Stimulated activated CD8-positive, alpha-beta memory T cell treated with anti-CD3 and anti-CD28 coated beads, Interleukin-7, amount 100 ng/mL, for 4 hours (primary cell): Measurements from ENCODE around the gene TOM1.
"Not testable (repeated sequence)": the region's sequence is repeated elsewhere in the genome, so short reads cannot be mapped to it uniquely, and the experiment has no call there.

ENCODE experiments used
- DNase-seq, 2 donors: peaks; one replicate each; pipeline ENCODE4 v3.0.0-alpha.2; 2020; ENCODE audit warnings: low read depth in 2 of 2

The TOM1 gene

DNA sequence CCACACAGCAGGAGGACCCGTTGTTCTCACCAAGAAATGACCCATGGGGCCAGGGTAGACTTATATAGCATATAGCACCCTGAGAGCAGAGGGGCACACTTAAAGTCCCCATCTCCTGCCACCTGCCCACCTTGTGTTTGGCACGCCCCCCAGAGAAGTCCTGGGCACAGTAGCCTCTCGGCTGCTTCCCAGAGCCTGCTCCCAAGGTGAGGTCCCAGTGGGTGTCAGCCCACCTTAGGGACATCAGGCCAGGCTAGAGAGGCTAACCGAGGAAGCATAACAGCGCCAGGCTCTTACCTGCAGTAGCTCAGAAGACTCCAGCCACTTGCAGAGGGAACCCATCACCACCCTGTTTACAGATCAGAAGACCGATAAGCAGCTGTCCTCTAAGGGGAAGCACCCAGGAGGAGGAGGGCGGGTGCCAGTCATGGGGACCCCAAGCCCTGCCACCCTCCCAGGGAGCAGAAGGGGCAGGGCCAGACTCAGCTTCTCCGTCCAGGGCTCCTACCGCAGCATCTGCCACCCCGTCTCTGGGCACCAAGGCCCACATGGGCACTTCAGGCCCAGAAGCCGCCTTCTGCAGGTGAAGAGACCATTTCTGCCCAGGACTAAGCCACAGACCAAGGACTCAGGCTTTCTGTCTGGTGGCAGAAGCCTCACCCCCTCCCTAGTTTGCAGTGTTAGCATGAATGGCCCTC, 46.3 kb downstream of the TOM1 start:
- no peak for DNase-seq

DNA sequence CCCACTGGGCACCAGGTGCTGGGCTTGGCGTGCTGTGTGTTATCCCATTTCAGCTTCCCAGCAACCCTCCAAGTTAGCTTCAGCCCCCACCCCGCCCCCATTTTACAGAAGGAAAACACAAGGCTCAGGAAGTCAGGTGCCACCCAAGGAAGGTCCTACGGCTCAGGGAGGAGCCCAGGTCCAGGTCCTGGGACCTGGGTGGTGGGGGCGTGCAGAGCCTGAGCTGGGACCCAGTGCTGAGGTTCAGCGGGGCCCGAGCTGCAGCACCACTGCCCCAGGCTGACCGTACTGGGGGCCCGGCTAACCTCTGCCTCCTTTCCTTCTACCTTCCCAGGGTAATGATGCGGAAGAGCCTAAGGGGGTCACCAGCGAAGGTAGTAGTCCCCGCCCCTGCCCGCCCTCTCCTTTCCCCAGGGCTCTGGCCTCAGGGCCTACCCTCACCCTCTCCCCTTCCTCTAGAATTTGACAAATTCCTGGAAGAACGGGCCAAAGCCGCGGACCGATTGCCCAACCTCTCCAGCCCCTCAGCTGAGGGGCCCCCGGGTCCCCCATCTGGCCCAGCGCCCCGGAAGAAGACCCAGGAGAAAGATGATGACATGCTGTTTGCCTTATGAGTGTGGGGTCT, 47.0 kb downstream of the TOM1 start:
- no peak for DNase-seq

DNA sequence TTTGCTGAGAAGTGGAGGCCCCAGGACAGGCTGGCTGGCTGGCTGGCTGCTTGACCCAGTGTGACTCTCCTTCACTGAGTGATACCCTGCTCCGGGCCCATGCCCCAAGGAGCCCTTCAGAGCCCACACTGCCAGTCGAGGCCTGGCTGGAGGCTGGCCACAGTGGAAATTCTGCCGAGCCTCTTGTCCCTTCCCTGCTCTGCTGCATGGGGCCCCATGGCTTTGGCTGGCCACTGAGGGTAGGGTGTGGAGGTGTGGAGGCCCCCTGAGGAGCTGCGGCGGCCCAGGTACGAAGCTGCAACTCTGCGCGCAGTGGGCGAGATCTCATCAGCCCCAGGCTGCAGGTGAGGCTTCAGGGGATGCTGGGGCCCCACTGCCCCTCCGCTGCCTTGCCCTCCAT, 47.8 kb downstream of the TOM1 start:
- DNase-seq: no peak

GRCh38 chr22:35348026-35348590, 48.4 kb downstream of the TOM1 start:
- DNase-seq: no peak

- DNase-seq: no peak
Measured at GRCh38 chr22:35348703-35349102, 49.0 kb downstream of the TOM1 start.

GRCh38 chr22:35349368-35349703, 49.6 kb downstream of the TOM1 start:
- DNase-seq: no peak

DNA sequence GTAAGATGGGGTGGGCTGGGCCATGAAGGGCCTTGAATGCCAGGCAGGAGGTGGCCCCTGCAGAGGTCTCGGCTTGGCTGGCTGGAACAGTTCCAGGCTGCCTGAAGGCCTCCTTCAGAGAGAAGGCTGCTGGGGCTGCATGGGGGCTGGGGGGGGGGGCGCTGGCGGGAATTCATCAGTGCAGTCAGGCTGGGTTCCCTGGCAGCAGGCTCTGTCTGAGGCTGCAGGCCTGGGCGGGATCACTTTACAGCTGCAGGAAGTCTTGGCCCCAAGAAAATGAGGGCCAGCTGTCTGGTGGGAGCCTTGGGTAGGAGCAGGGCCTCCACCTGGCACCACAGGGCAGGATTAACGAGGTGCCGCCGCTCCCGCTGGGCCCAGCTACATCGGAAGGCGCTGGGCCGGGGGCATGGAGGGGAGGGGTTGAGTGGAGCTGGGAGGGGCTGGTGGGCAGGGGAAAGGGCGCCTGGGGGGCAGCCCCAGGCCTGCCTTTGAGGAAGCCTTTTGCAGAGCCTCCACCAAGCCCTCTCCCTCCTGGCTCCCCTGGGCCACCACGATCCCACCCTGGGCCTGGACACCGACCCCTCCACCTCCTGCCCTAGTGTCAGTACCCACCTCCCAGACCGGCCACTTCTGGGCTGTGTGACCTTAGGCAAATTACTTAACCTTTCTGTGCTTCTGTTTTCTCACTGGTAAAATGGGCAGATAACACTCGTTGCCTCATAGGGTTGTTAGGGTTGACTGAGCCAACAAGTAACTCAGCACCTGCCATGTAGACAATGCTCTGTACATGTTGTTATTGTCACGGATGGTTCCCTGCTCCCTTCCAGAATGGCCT, 50.2 kb downstream of the TOM1 start:
- DNase-seq: no peak

- peak; percentile 66 to 79 for DNase-seq
Measured at GRCh38 chr22:35350539-35351503, 51.1 kb downstream of the TOM1 start.

DNA sequence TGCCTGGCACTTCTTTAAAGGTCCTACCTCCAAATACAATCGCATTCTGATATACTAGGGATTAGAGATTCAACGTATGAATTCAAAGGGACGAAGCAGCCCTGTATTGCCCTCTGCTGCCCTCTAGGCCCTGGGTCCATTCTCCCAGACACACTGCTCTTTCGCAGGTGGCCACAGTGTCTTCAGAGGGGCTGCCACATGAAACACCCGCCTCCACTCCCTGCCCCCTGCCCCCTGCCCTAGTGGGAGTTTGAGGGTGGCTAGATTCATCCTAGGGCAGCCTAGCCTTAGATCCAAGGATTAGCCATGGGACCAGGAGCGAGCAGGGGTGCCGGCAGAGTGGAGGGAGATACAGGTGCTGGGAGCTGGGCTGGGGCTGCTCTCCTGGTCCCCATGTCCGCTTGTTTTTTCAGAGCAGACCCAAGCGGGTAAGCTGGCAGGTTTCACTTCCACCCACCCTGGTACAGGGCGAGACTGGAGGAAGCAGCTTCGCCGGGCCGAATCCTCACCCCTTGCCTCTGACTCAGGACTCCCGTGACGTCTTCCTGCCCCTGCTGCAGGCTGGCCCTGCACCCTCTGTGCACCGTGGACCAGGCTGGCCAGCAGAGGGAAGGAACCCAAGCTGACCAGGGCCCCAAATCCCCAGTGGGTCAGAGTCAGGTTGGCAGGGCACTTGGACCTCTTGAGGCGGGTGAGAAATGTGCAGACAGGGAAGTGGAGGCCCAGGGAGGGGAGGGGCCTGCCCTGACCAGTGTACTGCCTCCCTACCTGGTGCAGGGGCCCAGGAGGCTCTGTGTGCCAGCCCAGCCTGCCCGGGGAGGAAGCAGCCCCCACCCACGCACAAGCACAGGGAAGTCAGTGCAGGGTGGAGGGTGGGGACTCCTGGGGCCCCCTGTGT, 52.8 kb downstream of the TOM1 start:
- peak; percentile 21 to 48 for DNase-seq

- no peak for DNase-seq
Measured at GRCh38 chr22:35353318-35353717, 53.6 kb downstream of the TOM1 start.

DNA sequence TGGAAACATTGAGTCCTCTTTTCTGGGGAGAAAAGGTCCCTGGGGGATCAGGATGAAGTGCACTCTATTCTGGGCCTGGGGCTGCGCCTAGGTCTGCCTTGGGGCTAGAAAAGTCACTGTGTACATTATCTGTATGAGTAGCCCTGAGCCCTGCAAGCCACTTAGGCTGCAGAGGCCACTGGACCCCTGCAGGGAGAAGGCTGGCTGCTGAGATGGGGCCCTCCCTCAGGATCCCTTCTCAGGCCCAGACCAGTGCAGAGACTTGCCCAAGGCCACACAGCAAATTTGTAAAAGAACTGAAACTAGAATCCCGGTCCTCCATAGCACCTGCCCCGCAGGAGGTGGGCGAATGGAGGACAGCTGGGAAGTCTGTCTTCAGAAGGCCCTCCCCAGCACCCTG, 54.4 kb downstream of the TOM1 start:
- DNase-seq: no peak

DNA sequence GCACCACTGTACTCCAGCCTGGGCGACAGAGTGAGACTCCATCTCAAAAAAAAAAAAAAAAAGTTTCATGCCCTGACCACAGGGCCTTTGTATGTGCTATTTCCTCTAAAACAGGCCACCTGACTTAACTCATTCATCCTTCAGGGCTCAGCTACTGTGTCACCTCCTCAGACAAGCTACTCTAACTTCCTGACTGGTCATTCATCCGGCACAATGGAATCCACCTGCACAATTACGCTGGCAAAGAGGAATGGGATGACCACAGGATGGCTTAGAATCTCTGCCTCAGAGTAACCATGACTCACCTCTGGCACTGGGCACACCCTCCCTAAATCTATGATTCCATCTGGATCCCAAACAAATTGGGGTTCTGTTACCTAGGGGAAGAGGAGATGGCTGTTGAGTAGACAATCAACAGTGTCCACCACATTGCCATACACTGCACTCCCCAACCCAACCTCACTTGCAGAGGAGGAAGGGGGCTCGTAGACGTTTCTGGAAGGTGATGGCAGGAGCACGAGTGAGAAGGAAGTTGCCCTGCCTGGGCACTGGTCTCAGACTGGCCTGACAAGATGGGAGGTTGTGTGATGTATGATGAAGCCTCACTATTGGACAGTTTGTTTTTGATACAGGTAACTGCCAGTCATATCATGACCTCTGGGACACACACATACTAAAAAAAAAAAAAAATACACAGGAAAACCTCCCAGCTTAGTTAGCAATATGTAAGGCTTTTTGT, 58.4 kb downstream of the TOM1 start:
- DNase-seq: no peak

DNA sequence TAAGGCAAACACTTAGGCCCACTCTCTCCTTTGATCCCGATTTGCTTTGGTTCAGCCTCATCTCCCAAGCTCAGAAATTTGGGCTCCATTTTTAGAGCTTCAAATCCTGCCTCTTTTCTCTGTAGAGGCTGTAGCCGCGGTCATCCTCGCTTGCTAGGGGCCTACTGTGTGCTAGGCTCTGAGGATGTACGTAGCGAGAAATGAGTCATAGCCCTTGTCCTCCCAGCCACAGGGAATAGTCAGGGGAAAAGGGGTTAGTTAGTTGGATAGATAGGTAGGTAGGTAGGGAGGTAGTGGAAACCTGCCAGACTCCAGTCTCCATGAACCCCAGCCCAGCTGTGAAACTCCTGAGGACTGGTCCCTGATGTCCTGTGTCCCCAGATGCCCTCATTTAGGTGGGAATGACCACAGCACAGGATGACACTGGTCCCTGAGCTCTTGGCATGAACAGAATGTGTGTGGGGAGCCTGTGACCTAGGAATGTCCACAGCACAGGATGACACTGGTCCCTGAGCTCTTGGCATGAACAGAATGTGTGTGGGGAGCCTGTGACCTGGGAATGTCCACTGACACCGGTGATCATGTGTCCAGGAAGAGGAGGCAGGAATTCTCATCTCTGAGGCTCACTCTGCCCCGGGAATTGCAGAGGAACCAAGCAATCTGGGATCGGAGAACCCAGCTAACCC, 59.8 kb downstream of the TOM1 start:
- no peak for DNase-seq

DNA sequence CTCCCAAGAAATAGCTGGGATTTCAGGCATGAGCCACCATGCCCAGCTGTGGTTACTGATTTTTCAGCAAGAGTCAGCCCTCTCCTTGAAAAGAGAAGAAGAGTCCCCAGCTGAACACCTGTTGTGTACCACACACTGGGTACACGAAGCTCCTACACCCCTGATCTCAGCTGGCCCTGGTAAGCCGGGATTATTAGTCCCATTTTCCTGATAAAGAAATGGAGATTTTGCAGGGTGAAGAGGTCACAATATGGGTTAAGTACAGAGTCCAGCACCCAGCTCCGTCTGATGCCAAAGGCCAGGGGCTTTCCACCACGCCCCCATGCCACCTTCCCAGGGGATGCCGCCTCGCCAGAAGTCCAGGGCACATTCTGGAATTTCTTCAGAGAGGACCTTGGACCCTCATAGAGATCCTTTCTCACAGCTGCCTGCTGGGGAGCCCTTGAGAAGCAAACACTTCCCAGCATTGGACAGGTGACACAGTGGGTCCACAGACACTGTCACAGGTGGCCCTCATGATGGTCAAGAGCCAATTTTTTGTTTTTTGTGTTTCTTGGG, 61.4 kb downstream of the TOM1 start:
- DNase-seq: no peak

- DNase-seq: no peak
Measured at GRCh38 chr22:35363566-35364086, 63.9 kb downstream of the TOM1 start.

DNA sequence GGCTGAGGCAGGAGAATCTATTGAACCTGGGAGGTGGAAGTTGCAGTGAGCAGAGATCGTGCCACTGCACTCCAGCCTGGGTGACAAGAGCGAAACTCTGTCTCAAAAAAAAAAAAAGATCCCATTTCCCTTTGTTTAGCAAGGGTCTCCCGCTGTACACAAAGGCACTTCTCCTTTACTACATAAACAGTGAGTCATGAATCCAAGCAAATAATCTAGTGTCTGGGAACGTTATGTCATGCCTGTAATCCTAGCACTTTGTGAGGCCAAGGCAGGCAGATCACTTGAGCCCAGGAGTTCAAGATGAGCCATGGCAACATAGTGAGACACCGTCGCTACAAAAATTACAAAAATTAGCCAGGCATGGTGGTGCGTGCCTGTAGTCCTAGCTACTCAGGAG, 64.5 kb downstream of the TOM1 start:
- DNase-seq: not testable (repeated sequence)

GRCh38 chr22:35367331-35367886, 67.7 kb downstream of the TOM1 start:
- DNase-seq: no peak

- DNase-seq: no peak
Measured at GRCh38 chr22:35368386-35368785, 68.7 kb downstream of the TOM1 start.
